ENCODE measurements around the gene IL20RB.

GRCh38 chr3:136954980-136955780 lies 2.6 kb upstream of the IL20RB start:
- no peak for TF ChIP-seq POLR2AphosphoS5 (IDR thresholded peaks at IDR 0.05)
- TF ChIP-seq, protein P1, sequence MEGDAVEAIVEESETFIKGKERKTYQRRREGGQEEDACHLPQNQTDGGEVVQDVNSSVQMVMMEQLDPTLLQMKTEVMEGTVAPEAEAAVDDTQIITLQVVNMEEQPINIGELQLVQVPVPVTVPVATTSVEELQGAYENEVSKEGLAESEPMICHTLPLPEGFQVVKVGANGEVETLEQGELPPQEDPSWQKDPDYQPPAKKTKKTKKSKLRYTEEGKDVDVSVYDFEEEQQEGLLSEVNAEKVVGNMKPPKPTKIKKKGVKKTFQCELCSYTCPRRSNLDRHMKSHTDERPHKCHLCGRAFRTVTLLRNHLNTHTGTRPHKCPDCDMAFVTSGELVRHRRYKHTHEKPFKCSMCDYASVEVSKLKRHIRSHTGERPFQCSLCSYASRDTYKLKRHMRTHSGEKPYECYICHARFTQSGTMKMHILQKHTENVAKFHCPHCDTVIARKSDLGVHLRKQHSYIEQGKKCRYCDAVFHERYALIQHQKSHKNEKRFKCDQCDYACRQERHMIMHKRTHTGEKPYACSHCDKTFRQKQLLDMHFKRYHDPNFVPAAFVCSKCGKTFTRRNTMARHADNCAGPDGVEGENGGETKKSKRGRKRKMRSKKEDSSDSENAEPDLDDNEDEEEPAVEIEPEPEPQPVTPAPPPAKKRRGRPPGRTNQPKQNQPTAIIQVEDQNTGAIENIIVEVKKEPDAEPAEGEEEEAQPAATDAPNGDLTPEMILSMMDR (IDR thresholded peaks at IDR 0.05), result no peak
- TF ChIP-seq EP300 (IDR thresholded peaks at IDR 0.05; ENCODE audit: low read depth), result no peak
- no peak for TF ChIP-seq POLR2A (IDR thresholded peaks at IDR 0.05)

All from transverse colon (tissue), 4 donors.